K562 (cell line): Measurements from ENCODE around the gene ZMIZ1.

Experiments
- ATF2 ChIP-seq: sonication (generic); formaldehyde crosslinking; IDR thresholded peaks from 2 replicates; pipeline ENCODE4 v1.8.1; 2022; ENCODE audit warnings: missing genetic modification reagents
- SP2 ChIP-seq: IDR thresholded peaks from 2 replicates; pipeline ENCODE4 v1.6.1; 2011; ENCODE audit warnings: mild to moderate bottlenecking, low read depth, low read length, moderate library complexity; ENCODE audit not compliant: poor library complexity, severe bottlenecking; ENCODE audit errors: extremely low read depth
- USF1 ChIP-seq: sonication (generic); formaldehyde crosslinking; IDR thresholded peaks from 2 replicates; pipeline ENCODE4 v1.9.0; 2022; ENCODE audit warnings: mild to moderate bottlenecking, missing genetic modification reagents

- TF ChIP-seq ATF2 (no peak), SP2 (no peak), USF1 (CRISPR knock-in tag) (no peak)
Observed at GRCh38 chr10:79323602-79324001, 254.8 kb downstream of the ZMIZ1 start.
